Stimulated activated CD4-positive, alpha-beta T cell treated with anti-CD3 and anti-CD28 coated beads, Interleukin-15, amount 100 ng/mL, for 48 hours (primary cell): ENCODE data around the gene HLA-DQB2.
"Not testable (repeated sequence)": the region's sequence is repeated elsewhere in the genome, so short reads cannot be mapped to it uniquely, and the experiment has no call there.

Source experiments
- DNase-seq, 2 donors: peaks; one replicate each; pipeline ENCODE4 v3.0.0-alpha.2; 2020; ENCODE audit warnings: low read depth in 2 of 2

Gene HLA-DQB2

GRCh38 chr6:32763421-32763820 lies at the start of gene HLA-DQB2:
Gene HLA-DQB2 (minus strand): TSS chr6:32763532. CDS start chr6:32763470, 62 bp downstream.
- no peak for DNase-seq

- no peak for DNase-seq
Measured at GRCh38 chr6:32809171-32809570, 45.8 kb upstream of the HLA-DQB2 start.

GRCh38 chr6:32807020-32807580 lies 43.8 kb upstream of the HLA-DQB2 start:
- DNase-seq = no peak

GRCh38 chr6:32805404-32805803 lies 42.1 kb upstream of the HLA-DQB2 start:
- not testable (repeated sequence) for DNase-seq

GRCh38 chr6:32803416-32803815 lies 40.1 kb upstream of the HLA-DQB2 start:
- no peak for DNase-seq

GRCh38 chr6:32799740-32800139 lies 36.4 kb upstream of the HLA-DQB2 start:
- DNase-seq = no peak

GRCh38 chr6:32799168-32799567 lies 35.8 kb upstream of the HLA-DQB2 start:
- no peak for DNase-seq

- peak; percentile 37 to 63 for DNase-seq
Measured at GRCh38 chr6:32796848-32797776, 33.8 kb upstream of the HLA-DQB2 start.

GRCh38 chr6:32794510-32794909 lies 31.2 kb upstream of the HLA-DQB2 start:
- DNase-seq = no peak

GRCh38 chr6:32792901-32793435 lies 29.6 kb upstream of the HLA-DQB2 start:
- DNase-seq = no peak

- no peak for DNase-seq
Measured at GRCh38 chr6:32790306-32790705, 27.0 kb upstream of the HLA-DQB2 start.

GRCh38 chr6:32785781-32786533 lies 22.6 kb upstream of the HLA-DQB2 start:
- DNase-seq = peak in 1 of 2 donors; percentile 19

GRCh38 chr6:32782923-32783322 lies 19.6 kb upstream of the HLA-DQB2 start:
- not testable (repeated sequence) for DNase-seq

GRCh38 chr6:32779036-32779435 lies 15.7 kb upstream of the HLA-DQB2 start:
- no peak for DNase-seq

GRCh38 chr6:32775071-32775470 lies 11.7 kb upstream of the HLA-DQB2 start:
- DNase-seq = no peak

- DNase-seq = no peak
Measured at GRCh38 chr6:32774426-32774825, 11.1 kb upstream of the HLA-DQB2 start.

GRCh38 chr6:32772656-32773055 lies 9.3 kb upstream of the HLA-DQB2 start:
- no peak for DNase-seq

- DNase-seq = no peak
Measured at GRCh38 chr6:32764048-32764447, 716 bp upstream of the HLA-DQB2 start.

GRCh38 chr6:32761548-32761947 lies 1.8 kb downstream of the HLA-DQB2 start:
- no peak for DNase-seq

- DNase-seq = no peak
Measured at GRCh38 chr6:32761072-32761471, 2.3 kb downstream of the HLA-DQB2 start.

- no peak for DNase-seq
Measured at GRCh38 chr6:32759669-32760068, 3.7 kb downstream of the HLA-DQB2 start.

GRCh38 chr6:32752580-32752979 lies 10.8 kb downstream of the HLA-DQB2 start:
- no peak for DNase-seq
